DMS79 (cell line): ENCODE data around the gene HS3ST4.
"Not testable (repeated sequence)": the region's sequence is repeated elsewhere in the genome, so short reads cannot be mapped to it uniquely, and the experiment has no call there.

Source experiments
- DNase-seq: peaks from one replicate; lab custom pipeline; 2025; lab: John Stamatoyannopoulos, UW

The HS3ST4 gene

DNA sequence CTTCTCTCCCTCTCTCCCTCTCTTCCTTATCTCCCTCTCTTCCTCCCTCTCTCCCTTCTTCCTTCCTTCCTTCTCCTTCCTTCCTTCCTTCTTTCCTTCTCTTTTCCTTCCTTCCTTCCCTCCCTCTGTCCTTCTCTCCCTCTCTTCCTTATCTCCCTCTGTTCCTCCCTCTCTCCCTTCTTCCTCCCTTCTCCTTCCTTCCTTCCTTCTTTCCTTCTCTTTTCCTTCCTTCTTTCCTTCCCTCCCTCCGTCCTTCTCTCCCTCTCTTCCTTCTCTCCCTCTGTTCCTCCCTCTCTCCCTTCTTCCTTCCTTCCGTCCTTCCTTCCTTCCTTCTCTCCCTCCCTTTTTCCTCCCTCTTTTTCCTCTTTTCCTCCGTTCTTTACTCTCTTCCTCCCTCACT is 38.6 kb downstream of the HS3ST4 start:
- no peak for DNase-seq

DNA sequence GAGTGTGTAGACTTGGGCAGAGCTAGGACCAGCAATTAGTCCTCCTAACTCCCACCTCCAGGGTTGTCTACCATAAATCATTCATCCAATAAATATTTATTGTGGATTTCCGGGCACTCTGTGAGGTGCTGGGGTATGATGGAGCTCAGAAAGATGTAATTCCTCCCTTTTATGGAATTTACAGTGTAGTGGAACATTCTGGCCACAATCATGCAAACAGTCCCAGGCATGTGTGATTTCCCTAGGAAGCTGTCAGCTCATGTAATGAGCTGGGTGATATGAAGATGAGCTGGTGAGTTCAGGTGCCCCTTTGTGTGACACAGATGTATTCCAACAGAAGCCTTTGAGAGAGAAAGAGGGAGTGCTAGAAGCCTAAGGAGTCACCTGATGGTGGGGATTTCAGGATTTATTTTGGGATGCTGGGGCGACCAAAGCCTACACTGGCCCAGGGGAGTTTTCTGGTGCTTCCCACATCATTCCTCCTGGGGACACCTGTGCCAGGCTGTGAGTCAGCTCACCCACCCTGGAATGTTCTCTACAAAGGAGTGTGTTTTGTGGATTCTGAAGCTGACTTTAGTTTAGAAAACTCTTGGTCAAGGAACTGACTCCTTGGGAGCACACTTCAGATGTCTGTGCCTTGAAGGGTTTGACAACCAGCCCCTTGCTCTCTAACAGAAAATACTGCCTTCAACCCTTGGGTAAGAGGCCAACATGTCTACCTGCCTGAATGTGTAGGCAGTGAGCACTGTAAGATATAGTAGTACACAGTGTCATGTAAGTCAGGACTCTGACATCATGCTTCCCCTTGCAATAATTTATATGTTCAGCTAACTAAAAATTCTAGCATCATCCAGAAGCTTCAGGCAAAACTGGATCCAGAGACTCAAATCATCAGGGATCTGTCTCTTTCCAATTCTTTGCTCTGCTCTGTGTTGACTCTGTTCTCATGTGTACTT is 42.9 kb downstream of the HS3ST4 start:
- no peak for DNase-seq

DNA sequence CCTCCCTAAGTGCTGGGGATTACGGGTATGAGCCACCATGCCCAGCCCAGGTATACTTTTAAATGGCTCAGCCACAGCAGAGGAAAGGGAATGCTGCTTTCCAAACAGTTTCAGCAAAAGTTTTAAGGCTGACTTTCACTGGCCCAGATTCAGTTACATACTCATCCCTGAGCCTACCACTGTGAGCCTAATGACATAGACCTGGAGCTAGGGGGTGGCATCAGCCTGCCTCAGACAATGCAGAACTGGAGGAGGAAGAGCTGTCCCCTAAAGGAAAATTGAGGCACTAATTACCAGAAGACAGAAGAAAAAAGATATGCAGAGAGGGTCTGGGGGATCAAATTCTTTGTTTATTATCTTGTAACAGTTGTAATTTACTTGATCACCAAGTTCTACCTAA is 43.9 kb downstream of the HS3ST4 start:
- no peak for DNase-seq

DNA sequence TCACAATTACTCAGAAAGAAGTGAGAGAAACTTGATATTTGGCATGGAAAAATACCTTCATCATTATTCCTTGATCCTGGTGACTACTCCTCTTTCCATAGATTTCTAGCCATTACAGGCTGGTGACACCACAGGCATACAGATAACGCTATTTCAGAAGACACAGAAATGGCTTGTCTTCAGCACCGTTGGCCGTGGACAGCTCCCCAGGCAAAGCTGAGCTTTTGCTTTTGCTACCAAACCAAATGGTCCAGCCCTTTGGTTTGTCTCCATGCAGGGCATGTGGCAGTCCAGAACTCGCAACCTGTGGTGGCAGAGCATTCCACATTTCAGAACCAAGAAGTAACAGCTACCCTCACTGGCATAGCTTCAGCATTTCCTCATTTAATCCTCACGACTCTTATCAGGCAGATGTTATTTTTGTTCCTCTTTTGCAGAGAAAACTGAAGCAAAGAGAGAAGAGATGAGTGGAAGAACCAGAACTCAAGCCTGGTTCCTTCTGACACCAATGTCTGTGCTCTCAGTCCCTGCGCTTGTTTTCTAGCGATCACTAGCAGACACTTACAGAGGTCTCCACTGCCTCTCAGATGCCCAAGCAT is 55.5 kb downstream of the HS3ST4 start:
- no peak for DNase-seq

DNA sequence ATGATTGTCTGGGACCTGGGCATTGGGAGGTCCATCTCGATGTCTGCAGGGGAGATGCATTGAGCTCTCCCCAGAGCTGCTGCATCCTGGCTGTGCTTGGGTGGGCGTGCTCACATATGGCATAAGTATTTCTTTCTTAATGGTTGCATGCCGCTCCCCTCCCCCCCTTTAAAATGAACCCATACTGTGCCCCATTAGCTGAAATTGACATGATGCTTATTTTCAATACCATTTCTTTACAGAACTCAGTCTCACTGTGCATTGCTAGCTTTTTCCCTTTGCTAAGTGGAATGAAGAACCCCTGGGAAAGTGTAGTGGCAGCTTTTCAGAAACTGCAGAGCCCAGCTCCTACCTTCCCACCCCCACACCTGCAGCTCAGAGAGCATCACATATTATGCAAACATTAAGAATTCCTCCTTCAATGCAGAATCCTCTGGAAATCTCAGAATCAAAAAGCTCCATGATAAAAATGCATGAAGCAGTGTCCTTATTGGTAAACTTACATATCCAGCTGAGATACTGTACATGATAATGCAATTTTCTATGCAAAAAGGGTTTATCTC is 56.4 kb downstream of the HS3ST4 start:
- DNase-seq = no peak

DNA sequence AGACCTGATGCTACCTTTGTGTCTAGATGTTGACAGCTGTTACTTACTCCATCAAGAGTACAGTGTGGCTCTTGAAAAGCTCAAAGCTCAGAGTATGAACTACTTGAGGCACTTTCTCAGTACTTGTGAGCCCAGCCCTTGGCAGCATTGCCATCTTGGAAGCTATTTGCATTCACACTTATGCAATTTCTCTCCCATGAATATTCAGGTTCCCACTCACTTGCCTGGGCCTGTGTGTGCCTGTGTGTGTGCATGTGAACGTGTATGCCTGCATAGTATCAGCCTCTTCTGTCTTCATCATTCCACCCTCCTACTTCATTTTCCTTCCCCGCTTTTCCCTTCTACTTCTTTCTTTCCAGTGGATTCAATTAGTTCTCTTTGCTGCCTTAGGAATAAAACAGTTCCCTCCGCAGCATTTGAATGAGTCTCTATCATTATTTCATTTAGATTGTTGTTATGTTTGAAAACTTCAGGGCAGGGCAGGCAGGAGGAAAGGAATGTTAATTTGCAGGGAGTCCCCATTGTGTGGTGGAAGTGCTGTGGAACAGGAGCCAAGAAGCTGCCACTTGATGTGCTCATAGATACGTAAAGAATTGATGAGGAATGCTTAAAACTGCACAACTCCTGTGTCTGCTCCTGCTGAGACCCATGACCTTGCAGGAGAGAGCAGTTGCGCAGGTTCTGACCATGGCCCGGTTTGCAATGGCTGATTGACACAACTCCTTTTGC is 58.9 kb downstream of the HS3ST4 start:
- DNase-seq = no peak

DNA sequence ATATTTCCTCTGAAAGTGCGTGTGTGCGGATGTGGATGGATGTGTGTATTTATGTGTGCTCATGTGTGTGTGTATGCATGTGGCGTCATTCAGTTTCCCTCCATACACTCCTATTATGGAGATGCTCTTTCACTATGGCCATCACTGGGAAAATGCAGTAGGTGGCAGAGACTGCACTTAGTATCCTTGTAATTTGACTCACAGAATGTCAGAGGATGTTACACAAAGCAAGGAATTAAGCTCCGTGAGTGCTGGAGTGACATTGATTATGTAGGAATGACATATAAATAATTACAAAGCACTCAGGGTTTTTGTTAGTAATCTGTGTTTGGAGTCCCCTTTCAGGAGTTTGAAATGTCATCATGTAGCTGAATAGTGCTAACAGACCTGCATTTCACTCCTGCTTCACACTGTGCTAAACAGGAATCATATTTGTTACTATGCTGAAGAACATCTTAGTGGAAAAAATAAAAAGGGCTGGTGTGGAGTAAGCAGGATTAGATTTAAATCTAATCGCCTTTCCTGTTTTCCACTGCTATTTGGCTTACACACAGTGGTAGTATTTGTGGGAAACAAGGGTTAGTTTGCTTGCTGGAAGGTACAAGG is 59.6 kb downstream of the HS3ST4 start:
- DNase-seq = no peak

DNA sequence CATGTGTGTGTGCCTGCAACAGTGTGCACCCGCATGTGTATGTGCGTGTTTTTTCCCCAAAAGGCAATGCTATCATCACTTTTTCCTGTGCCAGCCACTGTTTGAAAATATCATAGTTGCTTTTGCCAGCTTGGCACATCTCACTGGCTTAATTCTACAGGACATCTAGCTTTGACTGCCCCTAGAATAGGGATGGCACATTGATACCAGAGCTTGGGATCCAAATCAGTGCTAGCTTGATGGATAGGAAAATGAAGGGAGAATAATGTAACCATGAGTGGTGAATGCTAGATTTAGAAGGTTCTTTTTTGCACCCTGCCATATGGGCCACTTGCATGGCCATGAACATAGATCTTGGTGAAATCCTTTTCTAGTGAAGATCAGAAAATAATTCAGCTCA is 72.7 kb downstream of the HS3ST4 start:
- no peak for DNase-seq

DNA sequence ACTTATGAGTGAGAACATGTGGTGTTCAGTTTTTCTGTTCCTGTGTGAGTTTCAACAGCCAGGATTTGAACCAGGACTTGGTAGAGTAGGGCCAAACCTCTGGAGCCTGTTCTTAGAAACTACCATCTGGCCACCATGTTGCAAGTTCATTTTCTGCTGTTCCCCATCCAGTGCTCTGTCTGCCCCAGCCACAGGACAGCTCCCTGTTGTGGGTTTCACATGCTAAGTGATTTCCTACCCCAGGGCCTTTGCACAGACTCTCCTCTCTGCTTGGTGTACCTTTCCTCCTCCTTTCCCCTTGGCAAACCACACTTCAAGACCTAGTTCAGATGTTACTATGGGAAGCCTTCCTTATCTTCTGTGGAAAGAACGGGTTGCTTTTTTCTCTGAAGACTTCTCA is 79.5 kb downstream of the HS3ST4 start:
- no peak for DNase-seq

DNA sequence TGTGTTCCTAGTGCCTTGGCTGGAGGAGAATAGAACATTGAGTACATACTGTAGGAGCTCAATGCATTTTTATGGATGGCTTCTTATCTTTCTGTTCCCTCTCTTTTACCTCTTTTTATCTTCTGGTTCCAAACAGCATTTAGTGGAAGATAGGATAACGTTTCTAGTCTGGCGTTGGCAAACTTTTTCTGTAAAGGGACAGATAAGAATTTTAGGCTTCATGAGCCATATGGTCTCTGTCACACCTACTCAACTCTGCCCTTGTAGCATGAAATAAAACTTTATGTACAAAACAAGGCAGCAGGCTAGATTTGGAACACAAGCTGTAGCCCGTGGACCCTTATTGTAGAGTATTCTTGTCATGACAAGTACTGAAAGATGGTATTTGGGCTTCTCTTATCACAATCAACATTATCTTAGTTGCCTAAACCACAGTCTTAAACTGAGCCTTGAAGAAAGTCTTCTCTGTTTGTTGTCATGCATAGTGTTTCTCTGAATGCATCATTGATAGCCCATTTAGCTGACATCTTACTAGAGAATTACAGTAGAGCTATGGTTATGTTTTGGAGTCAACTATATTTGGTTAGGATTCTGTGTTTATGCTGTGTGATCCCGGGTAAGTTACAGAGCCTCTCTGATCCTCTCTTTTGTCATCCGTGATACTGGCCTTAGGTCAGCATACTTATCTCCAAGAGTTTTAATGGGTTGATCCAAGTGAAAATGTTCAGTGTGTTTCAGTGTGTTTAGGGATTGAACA is 80.2 kb downstream of the HS3ST4 start:
- DNase-seq = no peak

DNA sequence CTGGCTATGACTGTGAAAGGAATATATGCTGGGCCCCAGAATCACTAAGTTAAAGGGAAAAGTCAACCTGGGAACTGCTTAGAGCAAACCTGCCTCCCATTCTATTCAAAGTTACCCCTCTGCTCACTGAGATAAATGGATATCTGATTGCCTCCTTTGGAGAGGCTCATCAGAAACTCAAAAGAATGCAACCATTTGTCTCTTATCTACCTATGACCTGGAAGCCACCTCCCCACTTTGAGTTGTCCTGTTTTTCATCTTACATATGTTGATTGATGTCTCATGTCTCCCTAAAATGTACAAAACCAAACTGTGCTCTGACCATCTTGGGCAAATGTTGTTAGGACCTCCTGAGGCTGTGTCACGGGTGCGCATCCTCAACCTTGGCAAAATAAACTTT is 84.5 kb downstream of the HS3ST4 start:
- DNase-seq = not testable (repeated sequence)

DNA sequence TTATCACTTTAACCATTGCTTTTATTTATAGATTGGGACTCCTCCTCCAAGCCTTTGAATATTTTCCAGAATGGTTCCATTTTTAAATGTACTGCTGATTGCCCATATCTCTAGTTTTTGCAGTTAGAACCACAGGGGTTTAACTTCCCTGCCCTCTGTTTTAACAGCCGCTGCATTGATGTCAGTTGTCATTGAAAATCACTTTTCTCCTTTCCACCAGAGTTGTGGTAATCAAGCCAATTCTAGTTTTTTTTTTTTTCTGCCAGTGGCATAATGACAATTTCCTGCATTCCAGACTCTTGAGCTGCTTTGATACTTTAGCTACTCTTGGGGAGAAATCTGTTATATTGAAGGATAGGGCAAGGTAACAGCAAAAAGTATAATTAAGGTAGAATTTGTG is 91.5 kb downstream of the HS3ST4 start:
- DNase-seq = no peak

DNA sequence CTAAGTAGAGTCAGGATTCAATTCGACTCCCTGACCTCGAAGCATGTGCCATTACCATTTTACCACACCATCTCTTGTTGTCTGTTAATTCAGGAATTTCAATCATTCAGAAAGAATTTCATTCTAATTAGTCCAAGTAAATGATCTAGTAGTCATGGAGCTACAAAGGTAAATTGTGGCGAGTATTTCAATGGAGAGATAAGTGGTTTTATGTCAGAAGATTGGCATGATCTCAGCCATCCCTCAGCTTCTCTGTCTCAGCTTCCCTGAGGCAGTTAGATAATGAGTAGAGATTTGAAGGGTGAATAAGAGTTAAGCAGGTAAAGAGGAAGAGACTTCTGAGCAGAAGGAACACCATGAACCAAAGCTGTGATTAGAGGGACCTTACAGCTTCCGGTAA is 93.6 kb downstream of the HS3ST4 start:
- DNase-seq = no peak

DNA sequence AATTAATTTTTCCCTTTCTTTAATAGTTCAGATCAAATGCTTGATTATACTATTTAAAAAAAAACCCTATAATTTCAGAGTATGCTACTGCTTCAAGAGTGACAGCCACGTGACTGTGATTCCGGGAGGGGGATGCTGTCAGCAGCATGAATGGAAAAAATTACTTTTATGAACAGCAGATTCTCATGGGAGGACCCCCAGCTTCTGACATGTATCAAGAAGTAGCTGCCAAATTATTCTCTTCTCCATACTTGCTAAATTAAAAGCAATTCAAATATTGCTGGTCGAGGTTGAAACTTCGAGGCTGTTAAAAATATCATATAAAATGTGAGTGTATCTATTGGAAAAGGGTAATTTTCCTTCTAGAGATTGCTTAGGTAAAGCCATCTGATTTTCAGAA is 95.0 kb downstream of the HS3ST4 start:
- no peak for DNase-seq

DNA sequence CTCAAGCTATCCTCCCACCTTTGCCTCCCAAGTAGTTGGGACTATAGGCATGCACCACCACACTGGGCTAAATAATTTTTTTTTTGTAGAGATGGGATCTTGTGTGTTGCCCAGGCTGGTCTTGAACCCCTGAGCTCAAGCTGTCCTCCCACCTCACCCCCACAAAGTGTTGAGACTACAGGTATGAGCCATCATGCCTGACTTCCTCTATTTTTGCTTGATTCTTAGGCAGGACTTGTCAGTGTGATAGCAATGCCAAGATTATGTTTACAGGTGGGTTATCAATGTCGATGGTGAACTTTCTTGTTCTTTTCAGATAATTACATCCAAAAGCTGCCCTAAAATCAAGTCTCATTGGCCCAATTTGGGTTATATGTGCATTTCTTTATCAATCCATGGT is 96.9 kb downstream of the HS3ST4 start:
- no peak for DNase-seq

DNA sequence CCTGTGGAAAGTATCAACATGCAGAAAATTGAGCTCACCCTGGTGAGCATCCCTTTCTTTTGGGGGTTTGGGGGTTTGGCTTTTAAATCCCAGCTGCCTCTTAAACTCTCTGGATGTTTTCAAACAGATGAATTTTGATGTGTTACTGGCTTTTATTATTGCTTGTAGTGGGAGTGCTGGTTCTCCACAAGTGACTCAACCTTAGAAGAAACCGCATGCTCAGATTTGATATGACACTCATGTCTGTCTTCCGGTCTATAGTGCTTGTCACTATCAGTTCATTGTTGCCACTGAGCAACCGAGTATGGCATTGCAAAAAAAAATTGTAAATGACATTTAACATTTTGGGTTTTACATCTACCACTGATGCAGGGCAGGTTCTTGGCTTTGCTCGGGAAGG is 104.5 kb downstream of the HS3ST4 start:
- no peak for DNase-seq

DNA sequence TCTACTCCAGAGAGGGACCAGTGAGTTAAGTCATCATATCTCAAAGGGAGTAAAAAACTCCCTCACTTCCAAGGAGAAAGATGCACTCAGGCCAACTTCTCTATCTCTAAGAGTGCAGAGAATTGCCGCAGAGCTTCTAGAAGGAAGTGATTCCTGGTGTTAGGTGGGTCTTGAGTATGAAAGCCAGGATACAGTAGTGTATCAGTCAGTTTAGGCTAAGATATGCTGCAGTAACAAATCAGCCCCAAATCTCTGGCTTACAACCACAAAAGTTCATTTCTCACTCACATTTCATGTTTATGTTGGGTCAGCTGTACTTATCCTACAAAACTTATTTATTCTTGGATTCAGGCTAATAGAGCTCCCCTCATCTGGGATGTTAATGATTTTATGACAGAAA is 106.3 kb downstream of the HS3ST4 start:
- no peak for DNase-seq

DNA sequence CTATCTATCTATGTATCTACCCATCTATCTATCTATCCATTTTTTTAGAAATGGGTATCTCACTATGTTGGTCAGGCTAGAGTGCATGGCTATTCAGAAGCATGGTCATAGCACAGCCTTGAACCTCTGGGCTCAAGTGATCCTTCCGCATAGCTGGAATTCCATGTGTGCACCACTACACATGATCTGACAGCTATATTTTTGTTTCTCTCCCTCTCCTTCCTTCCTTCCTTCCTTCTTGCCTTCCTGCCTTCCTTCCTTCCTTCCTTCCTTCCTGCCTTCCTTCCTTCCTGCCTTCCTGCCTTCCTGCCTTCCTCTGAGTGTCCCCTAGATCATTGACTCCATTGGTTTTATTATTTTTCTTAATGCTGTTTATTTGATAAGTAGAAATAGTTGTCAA is 108.1 kb downstream of the HS3ST4 start:
- no peak for DNase-seq

DNA sequence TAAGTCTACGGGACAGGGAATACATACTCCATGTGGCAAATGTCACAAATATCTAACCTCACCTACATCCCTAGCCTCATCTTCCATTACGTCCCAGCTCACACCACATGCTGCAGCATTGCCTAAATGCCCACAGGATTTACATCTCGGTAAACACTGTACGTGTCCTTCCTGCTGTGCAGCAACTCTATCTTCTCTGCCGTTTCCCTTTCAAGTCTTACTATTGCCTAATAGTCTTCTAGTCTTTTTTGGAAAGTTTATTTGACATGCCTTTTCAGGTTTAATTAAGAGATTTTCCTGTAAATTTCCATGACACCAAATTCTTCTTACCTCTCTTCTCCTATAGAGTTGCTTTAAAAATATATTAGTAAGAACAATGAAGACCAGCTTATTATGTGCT is 120.5 kb downstream of the HS3ST4 start:
- DNase-seq = no peak

DNA sequence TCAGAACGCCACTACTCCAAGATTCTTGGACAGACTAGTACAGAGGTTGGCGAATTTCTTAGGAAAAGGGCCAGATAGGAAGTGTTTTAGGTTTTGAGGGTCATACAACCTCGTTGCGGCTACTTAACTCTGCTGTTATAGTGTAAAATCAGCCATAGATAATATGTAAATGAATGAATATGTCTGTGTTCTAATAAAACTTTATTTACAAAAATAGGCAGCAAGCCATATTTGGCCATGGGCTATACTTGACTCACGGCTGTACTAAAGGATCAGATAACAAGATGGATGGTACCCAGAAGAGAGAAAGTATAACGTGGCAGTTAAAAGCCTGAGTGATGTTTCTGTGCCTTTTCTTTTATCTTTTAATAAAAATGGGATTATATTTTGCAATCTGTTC is 125.5 kb downstream of the HS3ST4 start:
- DNase-seq = no peak

DNA sequence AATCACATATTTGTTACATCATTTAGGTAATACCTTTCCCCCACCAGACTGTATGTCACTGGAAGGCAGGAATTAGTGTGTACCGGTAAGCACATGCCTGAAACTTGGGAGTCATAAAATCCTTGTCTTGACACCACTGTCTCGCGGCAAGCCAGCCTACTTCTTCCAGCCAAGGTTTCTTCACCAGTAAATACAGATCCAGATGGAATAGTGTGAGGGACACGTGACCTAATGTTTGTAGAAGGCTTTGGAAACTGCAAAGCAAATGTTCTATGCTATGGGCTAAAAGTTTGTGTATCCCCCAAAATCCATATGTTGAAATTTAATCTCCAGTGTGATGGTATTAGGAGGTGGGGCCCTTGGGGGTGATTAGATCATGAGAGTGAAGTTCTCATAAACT is 126.1 kb downstream of the HS3ST4 start:
- no peak for DNase-seq

DNA sequence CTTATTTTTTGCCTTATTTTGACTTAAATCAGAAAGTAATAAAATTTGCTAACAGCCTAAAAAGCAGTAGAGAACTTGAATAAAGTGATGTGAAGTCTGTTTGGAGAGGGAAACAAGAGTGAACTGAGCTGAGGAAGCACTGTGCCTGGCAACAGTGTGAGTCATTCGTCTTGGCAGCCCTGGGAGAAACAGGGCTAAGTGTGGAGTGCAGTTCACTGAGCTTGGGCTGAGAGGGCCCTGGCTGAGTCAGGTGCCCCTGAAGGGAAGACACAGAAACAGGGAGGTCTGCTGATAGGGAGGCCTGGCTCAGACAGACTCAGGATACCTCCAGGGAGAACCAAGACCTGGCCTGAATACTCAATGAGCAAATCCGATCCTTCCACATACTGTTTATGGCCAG is 132.1 kb downstream of the HS3ST4 start:
- no peak for DNase-seq
